ENCODE results near the gene ERLIN1. TPM values are rescaled to one million over a fixed set of nuclear protein-coding genes. Genes with fewer than 3 reads are reported as not detected.

ERLIN1 gene
- 24.0 and 26.3 TPM in 2 replicates for polyA plus RNA-seq (2014; cell fraction: cytosol; rRNA removed)
- polyA plus RNA-seq (2014; cell fraction: nucleus; rRNA removed) = 17.2 and 18.2 TPM in 2 replicates

- peak; percentile 93 for DNase-seq (ENCODE audit: low spot score)
Observed at GRCh38 chr10:100185364-100186252, at the start of gene ERLIN1. Gene ERLIN1 (minus strand): TSS chr10:100186029. CDS start chr10:100185626, 403 bp downstream.

GRCh38 chr10:100232101-100232500 is 46.3 kb upstream of the ERLIN1 start:
- DNase-seq (ENCODE audit: low spot score) = no peak

GRCh38 chr10:100229819-100230422 is 44.1 kb upstream of the ERLIN1 start:
- DNase-seq (ENCODE audit: low spot score) = no peak

- no peak for DNase-seq (ENCODE audit: low spot score)
Observed at GRCh38 chr10:100223879-100224278, 38.0 kb upstream of the ERLIN1 start.

GRCh38 chr10:100222529-100222928 is 36.7 kb upstream of the ERLIN1 start:
- DNase-seq (ENCODE audit: low spot score) = no peak

- DNase-seq (ENCODE audit: low spot score) = no peak
Observed at GRCh38 chr10:100216006-100216405, 30.2 kb upstream of the ERLIN1 start.

- no peak for DNase-seq (ENCODE audit: low spot score)
Observed at GRCh38 chr10:100209303-100209702, 23.5 kb upstream of the ERLIN1 start.

GRCh38 chr10:100208276-100208675 is 22.4 kb upstream of the ERLIN1 start:
- no peak for DNase-seq (ENCODE audit: low spot score)

GRCh38 chr10:100204370-100204769 is 18.5 kb upstream of the ERLIN1 start:
- peak; percentile 31 for DNase-seq (ENCODE audit: low spot score)

- DNase-seq (ENCODE audit: low spot score) = no peak
Observed at GRCh38 chr10:100201549-100201948, 15.7 kb upstream of the ERLIN1 start.

GRCh38 chr10:100194711-100195110 is 8.9 kb upstream of the ERLIN1 start:
- DNase-seq (ENCODE audit: low spot score) = no peak

- no peak for DNase-seq (ENCODE audit: low spot score)
Observed at GRCh38 chr10:100192350-100192749, 6.5 kb upstream of the ERLIN1 start.

GRCh38 chr10:100186253-100187212 is 704 bp upstream of the ERLIN1 start:
- peak; percentile 58 for DNase-seq (ENCODE audit: low spot score)

- DNase-seq (ENCODE audit: low spot score) = peak; percentile 44
Observed at GRCh38 chr10:100184840-100185239, 989 bp downstream of the ERLIN1 start.

GRCh38 chr10:100184426-100184825 is 1.4 kb downstream of the ERLIN1 start:
- DNase-seq (ENCODE audit: low spot score) = no peak

GRCh38 chr10:100183481-100183880 is 2.3 kb downstream of the ERLIN1 start:
- no peak for DNase-seq (ENCODE audit: low spot score)

- DNase-seq (ENCODE audit: low spot score) = no peak
Observed at GRCh38 chr10:100182908-100183307, 2.9 kb downstream of the ERLIN1 start.

GRCh38 chr10:100182281-100182680 is 3.5 kb downstream of the ERLIN1 start:
- DNase-seq (ENCODE audit: low spot score) = no peak

GRCh38 chr10:100175875-100176274 is 10.0 kb downstream of the ERLIN1 start:
- DNase-seq (ENCODE audit: low spot score) = no peak

- no peak for DNase-seq (ENCODE audit: low spot score)
Observed at GRCh38 chr10:100174699-100175677, 10.8 kb downstream of the ERLIN1 start.

Measured in SK-N-DZ (cell line).